Activated CD4-positive, CD25-positive, alpha-beta regulatory T cell (primary cell): ENCODE data around the gene FAM110D.
A peak's percentile ranks its signal among the peaks of the same experiment; 100 is the strongest.

Experiments
- DNase-seq, 4 experiments: peaks; one replicate each; lab custom pipeline; 2025; lab: John Stamatoyannopoulos, UW

The FAM110D gene

GRCh38 chr1:26129778-26130177 lies 29.1 kb upstream of the FAM110D start:
- DNase-seq: no peak

DNA sequence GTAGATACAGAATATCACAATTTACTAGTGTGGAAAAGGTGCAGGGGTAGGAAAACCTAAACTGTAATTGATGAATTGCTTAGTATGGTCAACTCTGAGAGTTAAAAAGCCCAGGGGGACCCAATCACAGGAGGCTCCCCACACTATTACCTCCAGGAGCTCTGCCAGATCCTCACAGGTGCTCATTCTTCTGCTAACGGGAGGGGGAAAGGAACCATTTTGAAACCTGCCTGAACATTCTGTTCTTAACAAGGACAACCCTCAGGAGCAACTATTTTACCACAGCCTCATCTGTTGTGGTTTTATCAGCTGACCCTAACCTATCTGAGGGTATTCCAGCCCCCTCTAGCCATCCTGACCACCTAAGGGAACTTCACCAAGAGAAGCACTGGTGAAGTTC lies 28.2 kb upstream of the FAM110D start:
- DNase-seq: no peak

- no peak for DNase-seq
Measured at GRCh38 chr1:26132128-26132833, 26.6 kb upstream of the FAM110D start.

DNA sequence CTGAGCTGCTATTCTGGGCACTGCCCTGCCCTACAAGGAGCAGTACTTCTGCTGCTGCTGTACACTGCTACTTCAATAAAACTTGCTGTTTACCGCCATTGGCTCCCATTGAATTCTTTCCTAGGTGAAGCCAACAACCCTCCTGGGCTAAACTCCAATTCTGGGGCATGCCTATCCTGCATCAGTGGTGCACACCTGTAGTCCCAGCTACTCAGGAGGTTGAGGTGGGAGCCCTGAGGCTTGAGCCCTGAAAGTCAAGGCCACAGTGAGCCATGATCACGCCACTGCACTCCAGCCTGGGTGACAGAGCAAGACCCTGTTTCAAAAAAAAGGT lies 26.1 kb upstream of the FAM110D start:
- DNase-seq: no peak

DNA sequence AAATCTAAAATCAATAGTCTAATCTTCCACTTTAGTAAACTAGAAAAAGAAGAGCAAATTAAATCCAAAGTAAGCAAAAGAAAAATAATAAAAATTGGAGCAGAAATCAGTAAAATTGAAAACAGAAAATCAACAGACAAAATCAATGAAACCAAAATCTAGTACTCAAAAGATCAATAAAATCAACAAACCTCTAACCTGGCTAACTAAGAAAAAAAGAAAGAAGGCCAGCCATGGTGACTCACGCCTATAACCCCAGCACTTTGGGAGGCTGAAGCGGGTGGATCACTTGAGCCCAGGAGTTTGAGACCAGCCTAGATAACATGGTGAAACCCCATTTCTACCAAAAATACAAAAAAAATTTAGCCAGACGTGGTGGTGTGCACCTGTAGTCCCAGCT lies 24.4 kb upstream of the FAM110D start:
- no peak for DNase-seq

DNA sequence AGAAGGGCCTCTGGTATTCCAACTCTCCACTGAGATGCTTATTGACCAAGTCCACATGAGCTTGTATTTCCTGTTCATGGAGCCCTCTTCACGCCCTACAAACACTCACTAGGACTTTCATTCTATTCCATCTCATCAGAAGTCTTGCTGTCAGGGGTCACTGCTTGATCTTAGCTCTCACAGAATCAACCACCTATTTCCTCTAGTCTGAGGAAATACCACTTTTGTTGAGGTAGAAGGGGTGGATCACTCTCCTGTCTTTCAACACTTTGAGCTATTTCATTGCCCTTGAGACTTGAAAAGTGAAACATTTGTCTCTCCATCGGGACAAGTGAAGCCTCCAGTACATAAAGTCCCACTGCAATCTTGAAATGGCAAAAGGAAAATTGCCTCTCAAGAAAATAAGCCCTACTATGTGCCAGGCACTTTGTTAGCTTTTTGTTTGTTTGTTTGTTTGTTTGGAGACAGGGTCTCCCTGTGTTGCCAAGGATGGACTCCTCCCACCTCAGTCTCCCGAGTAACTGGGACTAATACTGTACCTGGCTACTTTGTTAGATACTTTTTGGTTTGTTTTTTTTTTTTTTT lies 19.8 kb upstream of the FAM110D start:
- DNase-seq: no peak

GRCh38 chr1:26142159-26142558 lies 16.7 kb upstream of the FAM110D start:
- no peak for DNase-seq

GRCh38 chr1:26145041-26145959 lies 13.6 kb upstream of the FAM110D start:
- DNase-seq: peak; percentile 28 to 56 (median 40)

DNA sequence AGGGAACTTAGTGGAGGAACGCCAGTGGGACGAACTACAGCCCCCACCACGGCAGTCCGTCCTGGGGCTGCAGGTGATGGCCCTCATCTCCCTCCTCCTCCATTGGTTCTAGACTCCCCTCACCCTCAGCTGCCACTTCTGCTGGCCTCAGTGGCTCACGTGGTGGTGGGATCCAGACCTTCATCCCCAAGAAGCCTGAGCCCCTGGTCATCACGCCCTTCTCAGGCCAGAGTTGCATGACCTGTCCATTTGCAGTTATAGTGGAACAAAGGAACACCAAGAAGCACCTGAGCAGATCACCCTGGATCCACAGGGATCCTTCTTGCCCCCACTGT lies 13.0 kb upstream of the FAM110D start:
- DNase-seq: no peak

- no peak for DNase-seq
Measured at GRCh38 chr1:26148887-26149286, 10.0 kb upstream of the FAM110D start.

- no peak for DNase-seq
Measured at GRCh38 chr1:26153966-26154532, 4.8 kb upstream of the FAM110D start.

DNA sequence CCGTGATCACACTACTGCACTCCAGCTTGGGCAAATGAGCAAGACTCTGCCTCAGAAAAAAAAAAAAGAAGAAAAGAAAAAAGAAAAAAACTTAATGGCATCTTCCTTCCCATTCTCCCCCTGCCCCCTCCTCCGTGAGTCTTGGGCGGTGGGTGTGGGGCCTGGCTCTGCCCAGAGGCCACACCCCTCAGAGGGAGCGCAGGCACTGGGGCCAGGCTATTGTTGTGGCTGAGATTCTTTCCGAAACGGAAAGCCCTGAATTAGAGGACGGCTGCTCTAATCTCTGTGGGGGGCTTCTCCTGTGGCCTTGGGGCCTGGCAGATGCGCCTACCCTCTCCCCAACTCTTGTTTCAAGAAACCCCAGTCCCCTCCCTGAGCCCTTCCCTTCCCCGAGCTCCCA lies 4.1 kb upstream of the FAM110D start:
- DNase-seq: no peak

DNA sequence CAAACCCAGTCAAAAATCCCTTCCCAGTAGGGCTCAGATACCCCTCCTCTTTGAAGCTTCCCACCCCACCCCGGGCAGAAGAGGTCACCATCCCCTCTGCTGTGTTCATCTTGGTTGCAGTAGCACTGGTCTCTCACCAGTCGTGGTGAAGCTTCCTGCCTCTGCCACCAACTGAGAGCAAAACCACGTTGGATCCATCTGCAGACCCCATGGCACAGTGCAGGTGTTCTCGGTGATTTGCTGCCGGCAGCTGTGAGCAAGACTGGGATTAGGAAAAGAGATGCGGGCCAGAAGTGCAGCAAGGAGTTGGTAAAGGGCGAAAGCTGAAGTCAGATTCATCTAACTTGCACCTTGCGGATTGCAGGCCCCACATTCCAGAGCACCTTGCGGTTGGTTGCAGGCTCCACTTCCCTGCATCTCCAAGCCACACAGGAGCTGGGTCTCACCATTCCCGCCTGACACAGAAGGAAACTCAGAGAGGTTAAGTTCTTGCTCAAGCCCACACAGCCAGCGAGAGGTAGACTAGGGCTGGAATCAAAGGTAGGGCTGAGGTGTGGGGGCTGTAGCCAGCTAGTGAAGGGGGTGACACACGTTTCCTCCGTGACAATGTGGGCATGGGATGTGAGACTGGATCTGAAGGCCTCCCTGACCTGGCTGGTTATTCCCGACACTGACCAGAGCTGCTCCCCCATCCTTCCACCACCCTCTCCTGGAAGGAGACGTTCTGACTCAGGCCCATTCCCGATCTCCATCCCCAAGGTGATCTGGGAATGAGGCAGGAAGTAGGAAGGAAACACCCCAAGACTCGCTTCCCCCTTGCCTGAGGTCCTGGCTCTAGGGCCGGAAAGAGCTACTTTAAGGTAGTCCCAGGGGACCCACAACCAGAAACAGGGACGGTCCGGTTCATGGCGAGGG lies 3.3 kb upstream of the FAM110D start:
- no peak for DNase-seq

DNA sequence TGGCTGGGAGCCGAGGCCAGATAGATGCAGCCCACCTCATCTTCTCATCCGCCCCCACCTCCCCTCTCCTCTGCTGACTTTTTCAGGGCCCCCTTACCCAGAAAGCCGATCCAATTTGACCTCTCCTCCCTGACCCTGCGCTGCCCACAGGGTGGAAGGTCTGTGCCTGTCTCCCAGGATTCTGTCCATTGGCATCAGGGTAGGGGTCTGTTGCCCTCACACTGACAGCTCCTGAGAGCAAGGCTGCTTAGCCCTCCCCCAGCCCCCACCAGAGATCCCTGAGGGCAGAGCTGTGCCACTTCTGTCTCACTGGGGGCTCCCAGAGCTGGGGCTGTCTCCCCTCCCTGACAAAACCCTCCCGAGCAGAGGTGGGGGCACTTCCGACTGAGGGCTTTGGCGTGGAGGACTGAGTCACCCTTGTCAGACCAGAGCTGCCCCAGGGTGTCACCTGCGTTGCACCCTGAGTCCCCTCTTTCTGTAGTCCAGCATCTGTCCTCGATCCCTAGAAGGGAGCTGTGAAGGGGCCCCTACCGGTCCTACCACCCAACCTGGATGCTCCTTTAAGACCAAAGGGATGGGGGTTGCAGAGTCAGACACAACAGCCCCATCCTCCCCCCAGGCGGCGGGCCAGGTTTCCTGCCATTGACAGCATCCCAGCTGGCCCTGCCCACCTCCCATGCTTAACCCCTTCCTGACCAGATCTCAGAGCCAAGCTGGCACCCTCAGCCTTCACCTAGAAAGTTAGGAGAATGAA lies 2.4 kb upstream of the FAM110D start:
- no peak for DNase-seq

DNA sequence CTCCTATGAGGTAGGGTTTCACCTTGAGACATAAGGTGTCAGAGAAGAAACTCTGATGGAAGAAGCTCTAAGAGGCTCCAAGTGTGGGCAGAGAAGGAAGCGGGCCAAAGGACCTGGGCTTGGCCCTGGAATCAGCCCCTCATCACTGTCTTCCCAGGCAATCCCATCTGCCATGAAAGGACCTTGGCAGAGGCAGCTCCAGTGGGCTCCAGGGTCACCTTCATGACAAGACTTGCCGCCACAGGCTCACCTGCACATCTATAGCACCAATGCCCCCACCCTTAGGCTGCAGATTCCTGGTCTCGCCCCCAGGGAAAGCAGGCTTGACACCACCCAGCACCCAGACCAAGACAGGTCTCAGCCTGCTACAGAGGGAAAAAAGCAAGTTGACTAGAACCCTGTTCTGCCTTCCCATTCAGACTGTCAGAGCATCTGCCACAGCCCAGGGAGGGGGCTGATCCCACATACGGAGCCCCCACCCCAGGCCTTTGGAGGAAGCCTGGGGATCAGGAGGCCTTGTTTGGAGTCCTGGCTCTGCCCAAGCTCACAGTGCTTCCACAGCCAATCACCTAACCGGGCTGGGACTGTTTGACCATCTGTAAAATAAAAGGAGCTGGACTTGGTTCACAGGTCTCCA lies 490 bp upstream of the FAM110D start:
- DNase-seq: no peak

- no peak for DNase-seq
Measured at GRCh38 chr1:26159743-26160039, 812 bp downstream of the FAM110D start.

DNA sequence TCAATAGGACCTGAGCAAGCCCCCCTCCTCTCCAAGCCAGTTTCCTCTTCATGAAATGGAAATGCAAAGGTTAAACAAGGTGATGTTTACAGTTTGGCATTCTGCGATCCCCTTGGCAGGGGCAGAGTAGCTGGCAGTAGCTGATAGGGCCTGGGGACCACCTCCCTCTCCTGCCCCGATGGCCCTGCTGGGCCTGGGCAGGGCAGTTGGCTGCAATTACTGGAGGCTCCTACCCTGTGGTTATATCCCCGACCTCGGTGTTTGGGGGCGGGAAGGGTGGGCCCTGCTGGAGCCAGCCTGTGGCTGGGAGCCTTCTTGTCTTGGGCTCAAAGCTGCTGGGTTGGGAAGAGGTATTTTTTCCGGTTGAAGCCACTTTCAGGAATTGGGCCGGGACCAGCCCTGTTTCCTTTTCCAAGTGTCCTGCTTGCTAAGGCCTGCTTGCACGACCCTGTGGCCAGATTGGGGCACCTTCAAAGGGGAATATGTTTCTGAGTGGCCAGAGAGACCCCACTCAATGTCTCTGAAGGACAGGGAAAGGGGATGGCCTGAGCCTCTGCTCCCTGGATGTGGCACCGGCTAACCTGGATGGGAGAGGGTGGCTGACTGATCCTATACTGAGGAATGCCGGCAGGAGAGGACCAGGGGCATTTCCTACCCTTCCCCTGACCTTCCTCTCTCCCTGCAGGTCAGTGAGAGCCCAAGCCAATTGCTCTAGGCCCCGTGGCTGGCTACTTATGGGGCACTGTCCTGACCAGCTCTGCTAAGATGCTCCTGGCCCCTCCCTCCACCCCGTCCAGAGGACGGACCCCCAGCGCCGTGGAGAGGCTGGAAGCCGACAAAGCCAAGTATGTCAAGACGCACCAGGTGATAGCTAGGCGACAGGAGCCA lies 1.9 kb downstream of the FAM110D start:
- no peak for DNase-seq

GRCh38 chr1:26161415-26162219 lies 2.7 kb downstream of the FAM110D start:
- no peak for DNase-seq

DNA sequence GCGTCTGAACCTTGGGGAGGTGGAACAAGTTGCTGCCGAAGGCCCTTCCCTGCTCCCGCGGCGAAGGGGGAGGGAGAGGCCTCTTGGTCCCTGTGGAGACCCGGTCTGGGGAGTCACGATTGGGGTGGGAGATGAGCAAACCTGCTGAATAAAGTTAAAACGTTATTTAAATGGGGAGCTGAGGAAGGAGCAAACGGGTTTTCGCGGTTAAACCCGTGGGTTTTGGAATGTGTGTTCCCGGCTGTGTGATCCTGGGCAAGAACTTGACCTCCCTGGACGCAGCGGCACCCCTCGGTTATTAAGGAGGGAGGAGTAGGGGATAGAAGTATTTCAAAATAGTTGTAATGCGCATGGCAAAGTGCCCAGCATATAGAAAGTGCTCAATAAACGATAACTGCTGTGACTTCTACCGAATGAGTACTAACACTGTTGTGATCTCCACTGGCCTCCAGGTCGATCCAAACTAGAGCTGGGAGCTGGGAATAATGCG lies 3.4 kb downstream of the FAM110D start:
- DNase-seq: no peak
